GM18873 (cell line): ENCODE results near the gene MEGF6.

Experiments used
- ATAC-seq: cut with Tn5 transposase; IDR thresholded peaks from one replicate; pipeline ENCODE4 v1.9.1; 2021; ENCODE audit warnings: mild to moderate bottlenecking, moderate library complexity, moderate number of reproducible peaks; ENCODE audit not compliant: unreplicated experiment, low FRiP score

Gene MEGF6

DNA sequence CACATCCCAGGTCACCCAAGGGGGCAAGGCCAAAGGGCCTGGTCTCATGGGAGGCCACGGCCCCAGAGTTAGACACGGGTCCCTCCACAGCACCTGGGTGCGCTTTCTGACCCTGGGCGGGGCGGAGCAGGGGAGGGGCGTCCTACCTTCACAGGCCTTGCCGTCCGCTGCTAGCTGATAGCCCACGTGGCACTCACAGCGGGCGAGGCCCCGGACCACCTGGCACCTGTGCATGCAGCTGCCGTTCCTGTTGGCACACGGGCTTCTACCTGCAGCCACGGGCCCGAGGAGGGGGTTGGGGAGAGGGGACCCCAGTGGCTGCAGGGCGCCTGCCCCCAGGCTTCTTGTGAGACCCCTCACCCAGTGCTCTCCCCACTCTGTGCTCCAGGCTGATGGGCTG lies 96.9 kb downstream of the MEGF6 start:
- no peak for ATAC-seq

DNA sequence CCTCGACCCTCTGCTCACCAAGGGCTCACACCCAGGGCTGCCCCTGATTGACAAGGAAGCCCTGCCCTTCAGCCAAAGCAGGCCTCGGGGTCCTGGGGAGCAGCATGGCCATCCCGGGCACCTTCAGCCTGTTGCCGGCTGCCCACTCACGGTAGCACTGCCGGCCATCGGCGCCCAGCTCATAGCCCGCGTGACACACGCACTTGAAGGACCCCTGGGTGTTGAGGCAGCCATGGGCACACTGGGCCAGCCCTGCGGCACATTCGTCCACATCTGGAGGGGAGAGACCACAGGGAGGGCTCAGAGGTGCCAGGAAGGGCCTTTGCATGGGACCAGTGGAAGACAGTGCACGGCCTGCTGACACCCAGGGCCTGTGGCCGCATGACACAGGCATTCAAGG lies 99.5 kb downstream of the MEGF6 start:
- no peak for ATAC-seq

DNA sequence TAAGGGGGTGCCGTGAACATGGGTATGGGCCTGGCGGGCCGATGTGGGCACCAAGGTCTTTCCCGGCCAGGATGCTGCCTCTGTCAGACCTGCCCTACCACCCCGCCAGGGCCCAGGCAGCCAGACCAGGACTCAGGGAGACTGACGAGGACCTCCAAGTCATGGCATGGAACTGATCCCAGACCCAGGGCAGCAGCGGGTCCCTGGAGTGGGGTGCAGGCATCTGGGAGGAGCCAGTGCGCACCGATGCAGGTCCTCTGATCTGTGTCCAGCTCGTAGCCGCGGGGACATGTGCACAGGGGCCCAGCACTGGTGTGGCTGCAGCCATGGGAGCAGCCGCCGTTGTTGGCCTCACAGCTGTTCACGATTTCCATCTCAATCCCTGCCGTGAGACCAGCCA lies 100.0 kb downstream of the MEGF6 start:
- no peak for ATAC-seq

DNA sequence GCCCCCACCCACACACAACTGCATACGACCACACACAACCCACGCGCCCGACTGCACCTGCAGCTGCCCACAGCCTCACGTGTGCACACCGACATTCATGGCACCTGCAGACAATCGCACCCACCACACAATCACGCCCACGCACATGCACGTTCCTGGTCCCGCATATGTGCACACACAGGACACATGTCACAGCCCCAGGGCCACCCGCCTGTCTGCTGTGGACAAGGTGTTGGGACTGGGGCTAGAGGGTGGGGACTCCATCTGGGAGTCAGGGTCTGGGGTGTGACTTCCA lies 100.4 kb downstream of the MEGF6 start:
- no peak for ATAC-seq

DNA sequence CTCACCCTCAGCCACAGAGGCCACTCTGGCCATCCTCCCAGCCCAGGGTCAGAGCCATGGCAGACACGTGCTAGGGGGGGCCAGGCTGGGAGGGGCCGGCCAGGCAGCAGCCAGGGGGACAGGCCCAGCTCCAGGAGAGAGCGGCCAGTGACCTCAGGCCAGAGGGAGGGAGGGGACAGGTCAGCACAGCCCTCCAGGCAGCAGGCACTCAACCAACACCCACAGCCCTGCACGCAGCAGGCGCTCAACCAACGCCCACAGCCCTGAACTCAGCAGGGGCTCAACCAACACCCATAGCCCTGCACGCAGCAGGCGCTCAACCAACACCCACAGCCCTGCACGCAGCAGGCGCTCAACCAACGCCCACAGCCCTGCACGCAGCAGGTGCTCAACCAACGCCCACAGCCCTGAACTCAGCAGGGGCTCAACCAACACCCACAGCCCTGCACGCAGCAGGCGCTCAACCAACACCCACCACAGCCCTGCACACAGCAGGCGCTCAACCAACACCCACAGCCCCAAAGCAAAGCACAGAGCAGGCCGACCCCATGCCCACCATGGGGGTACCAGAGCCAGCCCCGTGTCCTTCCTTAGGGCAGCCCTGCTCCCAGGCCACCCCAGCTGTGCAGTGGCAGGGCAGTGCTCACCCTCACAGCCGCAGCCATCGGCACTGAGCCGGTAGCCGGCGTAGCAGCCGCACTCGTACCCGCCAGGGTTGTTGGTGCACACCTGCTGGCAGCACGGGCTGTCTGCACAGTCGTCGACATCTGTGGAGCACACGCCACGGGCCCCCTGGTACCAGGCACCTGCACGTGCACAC lies 101.0 kb downstream of the MEGF6 start:
- no peak for ATAC-seq

DNA sequence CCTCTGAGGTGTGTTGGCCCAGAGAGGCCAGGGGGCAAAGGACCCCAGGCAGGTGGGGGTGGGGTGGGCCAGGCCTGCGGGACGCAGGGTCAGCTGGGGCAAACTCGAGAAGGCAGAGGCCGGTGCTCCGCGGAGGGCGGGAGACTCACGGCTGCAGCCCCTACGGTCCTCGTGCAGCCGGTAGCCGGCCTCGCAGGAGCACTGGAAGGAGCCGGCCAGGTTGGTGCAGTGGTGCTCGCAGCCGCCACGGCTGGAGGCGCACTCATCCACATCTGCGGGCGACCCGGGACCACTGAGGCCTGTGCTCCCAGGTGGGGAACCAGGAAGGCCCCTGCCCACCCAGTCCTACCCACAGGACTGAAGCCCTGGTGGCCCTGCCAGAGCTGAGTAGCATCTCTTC lies 101.6 kb downstream of the MEGF6 start:
- ATAC-seq = no peak

DNA sequence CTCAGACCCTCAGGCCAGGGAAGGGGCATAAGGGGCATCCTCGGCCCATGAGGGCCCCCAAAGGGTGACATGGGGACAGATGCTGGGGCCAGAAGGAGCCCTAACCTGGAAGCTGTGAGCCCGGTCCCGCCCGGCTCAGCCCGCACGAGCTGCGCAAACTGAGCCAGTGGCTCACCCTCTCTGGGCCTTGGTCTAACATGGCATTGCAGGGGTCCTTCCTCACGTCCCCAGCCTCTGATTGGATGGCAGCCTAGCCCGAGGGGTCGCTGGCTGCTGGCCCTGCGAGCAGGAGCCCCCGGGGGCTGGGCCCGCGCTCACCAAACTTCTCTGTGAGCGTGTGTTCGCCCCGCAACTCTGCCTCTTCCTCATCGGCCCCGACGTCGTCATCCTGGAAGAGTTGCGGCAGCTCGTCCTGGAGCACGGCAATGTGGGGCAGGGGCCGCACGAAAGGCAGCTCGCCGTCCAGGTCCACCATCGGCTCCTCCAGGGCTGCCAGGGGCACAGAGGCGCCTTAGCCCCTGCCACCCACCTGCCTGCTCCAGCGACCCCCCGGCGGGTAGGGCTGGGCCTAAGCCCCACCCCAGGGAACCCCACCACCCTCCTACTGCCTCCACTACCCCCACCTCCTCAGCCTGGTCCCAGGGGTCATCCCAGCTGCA lies 102.4 kb downstream of the MEGF6 start:
- no peak for ATAC-seq

DNA sequence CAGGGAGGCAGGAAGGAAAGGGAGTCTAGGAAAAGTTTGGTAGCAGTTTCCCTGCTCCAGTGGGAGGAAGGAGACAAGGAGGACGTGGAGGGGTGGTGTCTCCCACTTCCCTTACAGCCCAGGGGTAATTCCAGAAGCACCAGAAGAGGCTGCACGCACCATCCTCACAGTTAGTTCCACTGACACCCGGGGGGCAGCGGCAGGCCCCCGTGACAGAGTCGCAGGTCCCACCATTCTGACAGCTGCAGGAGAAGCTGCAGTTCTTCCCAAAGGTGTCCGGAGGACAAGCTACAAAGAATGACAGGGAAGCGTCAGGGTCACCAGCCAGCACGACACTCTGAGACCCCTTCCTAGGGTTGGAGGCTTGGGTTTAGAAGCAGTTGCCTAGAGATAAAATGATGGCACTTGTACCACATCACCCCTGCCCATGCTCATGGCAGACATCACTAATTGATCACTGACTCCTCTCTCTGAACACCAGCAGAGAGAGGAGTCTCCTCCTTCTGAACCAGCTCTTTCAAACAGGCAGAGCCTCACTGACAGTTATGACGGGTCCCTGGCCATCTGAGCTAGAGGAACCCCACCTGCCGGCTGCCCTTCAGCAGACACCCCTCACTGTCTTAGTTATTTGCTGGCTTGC lies 103.6 kb downstream of the MEGF6 start:
- no peak for ATAC-seq

DNA sequence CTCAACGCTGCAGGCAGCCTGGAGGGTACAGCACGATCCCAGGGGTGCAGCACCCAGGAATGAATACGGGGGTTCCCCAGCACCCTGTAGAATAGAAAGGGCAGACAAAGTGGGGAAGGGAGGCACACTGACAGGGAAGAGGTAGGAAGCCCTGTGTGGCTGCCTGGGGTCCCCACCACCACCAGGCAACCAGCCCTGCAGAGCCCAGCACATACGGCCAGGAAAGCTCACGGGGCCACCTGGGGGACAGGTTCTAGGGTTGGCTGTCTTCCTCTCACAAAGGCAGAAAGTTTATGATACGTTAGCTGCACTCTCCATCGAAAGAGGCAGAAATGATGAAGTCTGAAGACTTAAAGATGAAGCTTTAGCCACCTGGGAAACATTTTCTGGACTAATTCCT lies 104.4 kb downstream of the MEGF6 start:
- no peak for ATAC-seq

DNA sequence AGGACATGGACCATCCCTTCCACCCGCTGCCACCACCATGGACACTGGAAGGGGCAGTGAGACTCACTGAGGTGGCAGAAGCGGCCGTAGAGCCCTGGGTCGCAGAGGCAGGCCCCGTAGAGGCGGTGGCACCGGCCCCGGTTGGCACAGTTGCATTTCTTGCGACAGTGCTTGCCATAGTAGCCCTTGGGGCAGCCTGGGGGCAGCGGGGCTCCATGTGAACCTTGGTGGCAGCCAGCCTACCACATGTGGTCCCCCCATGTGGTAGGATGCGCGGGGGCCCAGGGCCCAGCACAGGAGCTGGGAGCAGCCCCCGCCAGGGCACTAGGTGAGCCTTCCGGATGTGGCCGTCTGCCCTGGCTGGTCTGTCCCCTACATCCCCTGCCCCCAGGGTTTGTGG lies 105.3 kb downstream of the MEGF6 start:
- ATAC-seq = no peak

DNA sequence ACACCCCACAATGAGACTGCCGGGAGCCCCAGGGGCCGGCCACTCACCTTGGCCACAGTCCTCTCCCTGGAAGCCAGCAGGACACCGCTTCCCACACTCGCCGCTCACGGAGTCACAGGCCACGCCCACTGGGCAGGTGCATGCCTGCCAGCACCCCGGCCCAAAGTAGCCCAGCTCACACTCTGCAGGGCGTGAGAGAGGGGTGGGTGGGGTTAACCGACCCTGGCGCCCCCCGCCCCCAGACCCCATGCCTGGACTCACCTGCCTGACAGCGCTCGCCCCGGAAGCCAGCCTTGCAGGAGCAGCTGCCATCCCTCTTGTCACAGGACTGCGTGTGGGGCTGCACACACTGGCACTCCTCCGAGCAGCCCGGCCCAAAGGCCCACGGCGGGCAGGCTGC lies 106.1 kb downstream of the MEGF6 start:
- ATAC-seq = no peak

DNA sequence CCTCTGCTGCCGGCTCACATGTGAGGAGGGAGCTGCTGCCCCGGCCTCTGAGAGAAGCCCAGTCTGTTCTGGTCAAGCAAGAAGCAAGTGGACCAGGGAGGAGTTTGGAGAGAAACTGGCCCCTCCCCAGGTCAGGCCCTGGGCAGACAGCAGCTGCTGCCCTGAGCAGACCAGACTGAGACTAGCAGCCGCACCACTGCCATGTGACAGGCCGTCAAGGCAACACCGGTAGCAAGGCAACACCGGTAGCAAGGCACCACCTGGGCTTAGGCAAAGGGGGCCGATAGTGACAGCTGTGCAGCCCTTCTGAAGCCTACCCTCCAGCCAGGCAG lies 106.5 kb downstream of the MEGF6 start:
- ATAC-seq = no peak

DNA sequence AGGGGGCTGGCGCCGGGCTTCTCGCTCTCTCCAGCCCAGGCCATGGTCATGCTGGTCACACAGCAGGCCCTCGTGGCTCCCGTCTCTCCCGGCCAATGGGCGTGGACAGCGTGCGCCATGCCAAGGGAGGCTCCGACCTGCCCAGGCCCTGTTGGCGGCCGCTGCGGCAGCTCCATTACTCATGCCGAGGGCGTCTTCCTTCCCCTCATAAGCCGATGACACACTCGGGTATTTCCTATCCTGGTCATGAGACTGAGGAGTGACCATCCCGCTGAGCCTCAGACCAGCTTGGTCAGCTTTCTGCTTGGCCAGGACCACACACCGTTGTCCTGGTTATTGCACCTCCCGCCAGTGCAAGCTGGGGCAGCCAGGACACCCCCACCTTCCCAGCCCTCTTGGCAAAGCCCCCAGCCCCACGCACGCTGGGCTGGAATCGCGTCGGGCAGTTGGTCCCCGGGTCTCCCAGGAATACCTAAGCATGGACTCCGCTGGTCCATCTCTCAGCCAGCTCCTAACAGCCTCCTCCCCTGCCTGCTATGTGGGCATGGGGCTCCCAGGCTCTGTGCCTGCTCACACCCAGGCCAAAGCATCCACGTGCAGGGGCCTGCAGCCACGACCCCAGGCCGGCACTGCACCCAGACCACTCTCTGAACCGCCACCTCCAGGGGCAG lies 107.0 kb downstream of the MEGF6 start:
- no peak for ATAC-seq

DNA sequence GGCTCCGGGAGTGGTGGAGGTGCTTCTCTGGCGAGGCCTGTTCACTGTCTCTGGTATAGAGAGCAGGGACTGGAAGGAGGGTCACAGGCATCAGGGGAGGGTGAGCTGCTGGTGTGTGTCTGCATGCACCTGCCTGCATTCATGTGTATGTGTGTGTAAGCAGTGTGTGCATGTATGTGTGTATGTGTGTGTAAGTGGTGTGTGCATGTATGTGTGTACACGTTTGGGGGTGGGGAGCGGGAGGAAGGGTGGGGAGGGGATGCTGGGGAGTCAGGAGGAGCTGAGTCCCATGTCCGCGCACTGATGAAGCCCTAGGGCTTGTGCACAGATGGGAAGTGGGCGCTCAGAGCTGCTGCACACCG lies 107.8 kb downstream of the MEGF6 start:
- no peak for ATAC-seq

DNA sequence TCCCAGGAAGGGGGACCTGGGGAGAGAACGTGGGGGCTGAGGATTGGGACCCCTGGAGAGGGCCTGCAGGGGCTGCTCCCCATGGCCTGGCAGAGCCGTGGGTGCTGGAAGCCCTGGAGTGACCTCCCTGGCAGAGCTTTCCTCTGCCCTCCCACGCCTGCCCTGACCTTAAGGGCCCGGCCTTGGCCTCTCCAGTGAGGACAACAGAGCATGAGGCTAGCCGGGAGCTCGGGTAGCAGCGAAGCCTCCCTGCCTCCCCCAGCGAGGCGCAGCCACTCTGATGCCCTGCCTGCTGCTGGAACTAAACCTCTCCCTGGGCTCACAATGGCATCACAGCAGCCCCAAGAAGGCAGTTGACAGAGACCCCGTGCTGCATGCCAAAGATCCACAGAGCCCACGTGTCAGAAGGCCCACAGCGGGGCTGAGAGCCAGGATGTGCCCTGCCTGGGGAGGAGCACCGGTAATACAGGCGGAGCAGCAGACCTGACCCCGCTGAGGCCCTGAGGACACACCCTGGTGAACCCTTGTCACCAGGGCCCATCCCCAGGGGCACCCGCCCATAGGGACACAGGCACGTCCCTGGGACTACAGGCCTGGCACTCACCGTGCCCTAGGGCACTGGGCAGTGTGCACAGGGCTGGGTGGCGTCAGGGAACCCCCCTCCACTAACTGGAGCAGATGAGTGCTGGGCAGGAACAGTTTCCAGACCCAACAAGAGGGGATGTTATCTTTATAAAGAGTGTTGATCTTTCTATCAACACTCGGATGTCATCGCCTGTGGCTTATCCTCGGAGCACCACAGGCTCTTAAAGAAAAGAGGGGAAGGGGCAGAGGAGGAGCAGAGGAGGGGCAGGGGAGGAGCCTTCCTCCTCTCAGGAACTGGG lies 108.4 kb downstream of the MEGF6 start:
- ATAC-seq = no peak

DNA sequence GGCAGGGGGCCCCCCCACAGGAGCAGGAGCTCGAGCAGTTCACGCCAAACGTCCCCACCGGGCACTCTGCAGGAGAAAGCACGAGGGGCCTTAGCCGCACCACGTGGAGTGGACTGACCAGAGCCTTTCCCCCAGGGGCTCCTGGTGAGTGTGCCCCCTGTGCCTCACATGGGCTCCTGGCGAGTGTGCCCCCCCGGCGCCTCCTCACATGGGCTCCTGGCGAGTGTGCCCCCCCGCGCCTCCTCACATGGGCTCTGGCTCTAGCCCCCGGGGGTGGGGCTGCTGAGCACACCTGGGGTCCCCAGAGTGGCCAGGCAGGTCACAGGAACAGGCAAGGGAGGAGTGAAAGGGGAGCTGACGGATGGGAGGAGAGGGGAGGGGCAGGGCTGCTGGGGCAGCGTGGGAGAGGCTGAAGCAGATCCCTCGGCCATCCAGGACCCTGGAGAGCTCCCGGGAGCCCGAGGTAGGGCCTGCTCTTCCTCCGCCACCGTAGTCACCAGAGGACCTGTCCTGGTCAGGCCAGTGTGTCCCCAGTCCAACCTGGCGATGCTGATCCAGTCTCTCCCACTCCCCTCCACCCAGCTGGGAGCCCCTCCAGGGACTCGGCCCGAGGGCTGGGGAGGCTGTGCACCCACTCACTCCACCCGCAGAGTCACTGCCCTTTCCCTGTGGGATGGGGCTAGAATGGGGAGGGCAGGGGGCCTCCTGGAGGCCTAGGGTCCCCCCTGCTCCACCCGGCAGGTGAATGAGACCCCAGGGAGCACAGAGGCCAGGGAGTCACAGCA lies 109.3 kb downstream of the MEGF6 start:
- no peak for ATAC-seq

DNA sequence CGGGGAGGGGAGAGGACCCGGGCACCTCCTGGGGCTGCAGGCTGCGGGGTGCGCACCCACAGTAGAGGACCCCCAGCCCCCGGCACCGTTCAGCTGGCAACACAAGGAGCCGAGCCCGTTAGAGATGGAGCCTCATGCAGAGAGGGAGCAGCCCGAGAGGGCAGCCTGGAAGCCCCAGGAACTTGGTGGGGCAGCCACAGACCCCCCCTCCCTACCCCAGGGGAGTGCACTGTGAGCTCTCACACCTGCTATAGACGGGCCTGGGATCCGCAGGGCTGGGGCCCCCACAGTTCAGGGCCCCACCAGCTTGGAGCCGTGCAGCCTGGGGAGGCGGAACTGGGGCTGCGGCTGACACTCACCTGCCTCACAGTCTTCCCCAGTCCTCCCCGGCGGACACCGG lies 109.9 kb downstream of the MEGF6 start:
- ATAC-seq = no peak

DNA sequence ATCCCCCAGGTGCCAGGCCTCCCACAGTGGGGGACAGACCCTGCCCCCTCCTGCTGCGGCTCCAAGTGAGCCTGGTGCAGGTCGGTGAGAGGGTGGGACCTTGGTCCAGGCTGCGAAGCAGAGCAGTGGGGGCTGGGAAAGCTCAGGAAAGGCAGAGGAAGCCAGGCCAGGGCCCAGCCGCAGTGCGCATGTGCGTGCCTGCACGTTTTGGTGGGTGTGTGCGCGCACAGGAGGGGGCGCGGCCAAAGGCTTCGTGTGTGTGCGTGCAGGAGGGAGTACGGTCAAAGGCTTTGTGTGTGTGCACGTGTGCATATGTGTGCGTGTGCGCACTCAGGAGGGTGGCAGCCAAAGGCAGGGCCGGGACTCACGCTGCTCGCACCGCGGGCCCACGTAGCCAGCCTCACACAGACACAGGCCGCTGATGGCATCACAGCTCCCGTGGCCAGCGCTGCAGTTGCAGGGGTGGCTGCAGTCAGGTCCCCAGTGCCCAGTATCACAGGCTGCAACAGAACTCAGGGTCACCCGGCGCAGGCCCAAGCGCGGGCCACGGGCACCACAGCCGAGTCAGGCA lies 111.0 kb downstream of the MEGF6 start:
- no peak for ATAC-seq

DNA sequence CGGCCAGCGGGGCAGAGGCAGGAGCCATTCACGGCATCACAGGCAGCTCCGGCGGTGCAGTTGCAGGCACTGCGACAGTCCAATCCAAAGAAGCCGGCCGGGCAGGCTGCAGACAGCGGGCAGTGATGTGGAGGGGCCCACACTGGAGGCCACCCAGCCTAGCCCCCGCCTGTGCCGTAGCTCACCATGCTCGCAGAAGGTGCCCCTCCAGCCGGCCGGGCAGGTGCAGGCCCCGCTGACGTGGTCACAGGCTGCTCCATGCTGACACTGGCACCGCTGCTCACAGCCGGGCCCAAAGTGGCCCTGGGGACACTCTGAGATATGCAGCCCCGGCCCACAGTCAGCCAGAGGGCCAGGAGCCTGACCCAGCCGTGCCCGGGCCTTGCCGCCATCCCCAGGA lies 111.7 kb downstream of the MEGF6 start:
- ATAC-seq = no peak

DNA sequence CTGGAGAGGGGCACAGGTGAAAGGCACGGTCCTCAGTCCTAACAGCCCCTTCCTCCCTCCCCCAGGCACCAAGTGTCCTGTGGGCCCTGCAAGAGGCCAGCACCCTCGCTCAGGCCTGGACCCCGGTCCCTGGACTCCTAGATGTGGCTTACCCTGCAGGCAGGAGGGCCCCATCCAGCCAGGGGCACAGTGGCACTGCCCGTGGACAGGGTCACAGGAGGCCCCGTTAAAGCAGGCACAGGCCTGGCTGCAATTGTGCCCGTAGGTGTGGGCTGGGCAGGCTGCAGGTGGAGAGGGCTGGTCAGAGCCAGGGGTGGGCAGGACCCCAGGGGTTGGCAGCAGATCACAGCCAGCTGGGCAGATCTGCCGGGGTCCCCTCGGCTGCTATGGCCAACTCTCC lies 112.3 kb downstream of the MEGF6 start:
- no peak for ATAC-seq
